IMR-90 (cell line): ENCODE data around the gene ZNF775. TPM values are rescaled to one million over a fixed set of nuclear protein-coding genes. Genes with fewer than 3 reads are reported as not detected.

Experiments
- ATAC-seq: fragments of 200-7000 bp; cut with Tn5 transposase; 2 replicates; pipeline ENCODE4 v1.9.1; 2020; ENCODE audit warnings: low read depth, mild to moderate bottlenecking, moderate library complexity
- BruUV-seq: library from RNA; stranded (reverse); fragments of 400-500 nt; replicated peaks from 2 replicates; lab custom pipeline; 2021; lab: Mats Ljungman, UMichigan
- CTCF ChIA-PET: fragments of 300-600 bp; formaldehyde crosslinking; extraction: SDS; loops from one replicate; lab custom pipeline; 2021; ENCODE audit warnings: antibody characterized with exemption; lab: Yijun Ruan, JAX
- POLR2A ChIA-PET: fragments of 300-600 bp; sonication (Branson Sonifier 250); formaldehyde crosslinking; loops from one replicate; lab custom pipeline; 2022; ENCODE audit warnings: antibody characterized with exemption; ENCODE audit not compliant: unreplicated experiment; lab: Charles Lee
- DNase-seq: peaks from one replicate; pipeline ENCODE4 v3.0.0; 2013
- H2AFZ ChIP-seq: replicated peaks from 2 replicates; pipeline ENCODE3; 2013; ENCODE audit warnings: low read length, mild to moderate bottlenecking; ENCODE audit not compliant: poor library complexity
- H2AK5ac ChIP-seq: 2 replicates; pipeline ENCODE4 v1.6.1; 2013; ENCODE audit warnings: low read depth, low read length, inconsistent platforms
- H2AK9ac ChIP-seq: replicated peaks from 2 replicates; pipeline ENCODE3; 2013; ENCODE audit warnings: mild to moderate bottlenecking, low read depth, low read length, moderate library complexity; ENCODE audit not compliant: poor library complexity
- H2BK120ac ChIP-seq: 2 replicates; pipeline ENCODE4 v1.6.1; 2013; ENCODE audit warnings: low read depth, low read length, inconsistent platforms
- H2BK15ac ChIP-seq: 3 replicates; pipeline ENCODE4 v1.6.1; 2013; ENCODE audit warnings: low read depth, low read length, inconsistent platforms
- H2BK20ac ChIP-seq: 2 replicates; pipeline ENCODE4 v1.6.1; 2013; ENCODE audit warnings: low read depth, mild to moderate bottlenecking, inconsistent platforms, low read length, moderate library complexity
- H2BK5ac ChIP-seq: 2 replicates; pipeline ENCODE4 v1.6.1; 2013; ENCODE audit warnings: mild to moderate bottlenecking, low read depth, low read length, inconsistent platforms; ENCODE audit not compliant: poor library complexity, severe bottlenecking
- H3K14ac ChIP-seq: replicated peaks from 2 replicates; pipeline ENCODE4 v1.6.1; 2013; ENCODE audit warnings: low read depth, low read length, inconsistent platforms
- H3K18ac ChIP-seq: 2 replicates; pipeline ENCODE4 v1.6.1; 2013; ENCODE audit warnings: low read depth, low read length, control low read depth
- H3K23ac ChIP-seq: 2 replicates; pipeline ENCODE4 v1.6.1; 2013; ENCODE audit warnings: low read depth, low read length, inconsistent platforms
- H3K27ac ChIP-seq: 2 replicates; pipeline ENCODE4 v1.5.1; 2013; ENCODE audit warnings: mild to moderate bottlenecking, control low read depth, low read length; ENCODE audit not compliant: insufficient read depth
- H3K27me3 ChIP-seq: 2 replicates; pipeline ENCODE4 v1.6.1; 2013; ENCODE audit warnings: low read length; ENCODE audit not compliant: control insufficient read depth, insufficient read depth
- H3K36me3 ChIP-seq: 2 replicates; pipeline ENCODE4 v1.6.1; 2013; ENCODE audit warnings: low read length, mixed read lengths; ENCODE audit not compliant: control insufficient read depth, insufficient read depth
- H3K4ac ChIP-seq: 2 replicates; pipeline ENCODE4 v1.6.1; 2013; ENCODE audit warnings: low read depth, low read length, inconsistent platforms
- H3K4me1 ChIP-seq: 2 replicates; pipeline ENCODE4 v1.6.1; 2013; ENCODE audit warnings: low read length, mixed read lengths; ENCODE audit not compliant: control insufficient read depth, insufficient read depth
- H3K4me2 ChIP-seq: 2 replicates; pipeline ENCODE4 v1.6.1; 2013; ENCODE audit warnings: low read depth, mild to moderate bottlenecking, control low read depth, low read length, moderate library complexity
- H3K4me3 ChIP-seq: 2 replicates; pipeline ENCODE4 v1.5.1; 2013; ENCODE audit warnings: low read depth, mild to moderate bottlenecking, control low read depth, low read length, moderate library complexity; ENCODE audit not compliant: insufficient read depth
- H3K56ac ChIP-seq: 2 replicates; pipeline ENCODE4 v1.6.1; 2013; ENCODE audit warnings: low read length, inconsistent platforms; ENCODE audit not compliant: insufficient read depth; ENCODE audit errors: extremely low read depth
- H3K79me1 ChIP-seq, 2 experiments: 2 replicates each; pipeline ENCODE4 v1.6.1; 2013; ENCODE audit warnings: low read length in 2 of 2, inconsistent platforms in 1 of 2, low read depth in 1 of 2
- H3K9ac ChIP-seq: 2 replicates; pipeline ENCODE4 v1.6.1; 2013; ENCODE audit warnings: low read depth, low read length, control low read depth
- H3K9me1 ChIP-seq: 2 replicates; pipeline ENCODE4 v1.6.1; 2013; ENCODE audit warnings: low read length, inconsistent platforms; ENCODE audit not compliant: insufficient read depth
- H3K9me3 ChIP-seq: 2 replicates; pipeline ENCODE4 v1.6.1; 2013; ENCODE audit warnings: low read length; ENCODE audit not compliant: control insufficient read depth, insufficient read depth
- H4K20me1 ChIP-seq: 2 replicates; pipeline ENCODE4 v1.6.1; 2013; ENCODE audit warnings: low read length, inconsistent platforms; ENCODE audit not compliant: insufficient read depth
- H4K5ac ChIP-seq: 2 replicates; pipeline ENCODE4 v1.6.1; 2013; ENCODE audit warnings: mild to moderate bottlenecking, low read depth, low read length, control low read depth
- H4K8ac ChIP-seq, 2 experiments: 2 replicates each; pipeline ENCODE4 v1.6.1; 2013; ENCODE audit warnings: low read depth in 2 of 2, low read length in 2 of 2, control low read depth in 1 of 2, inconsistent platforms in 1 of 2
- H4K91ac ChIP-seq: 2 replicates; pipeline ENCODE4 v1.6.1; 2013; ENCODE audit warnings: low read depth, low read length, inconsistent platforms; ENCODE audit not compliant: insufficient read depth
- BHLHE40 ChIP-seq: fragments of 150-350 bp; IDR thresholded peaks from 2 replicates; pipeline ENCODE4 v1.6.1; 2016; ENCODE audit warnings: mild to moderate bottlenecking, low read depth, low read length
- SMC3 ChIP-seq: fragments of 150-350 bp; IDR thresholded peaks from 2 replicates; pipeline ENCODE4 v1.6.1; 2016; ENCODE audit warnings: low read depth, mild to moderate bottlenecking, antibody characterized with exemption, low read length, moderate library complexity
- WGBS, 2 experiments: methylation state at CpG; one replicate each; pipeline versions ENCODE4 v1.1.5 to v1.1.7; 2013; ENCODE audit warnings: missing lambda C conversion rate in 2 of 2; ENCODE audit not compliant: insufficient read length in 1 of 2; ENCODE audit errors: extremely low coverage in 2 of 2; 5-methylcytosine and 5-hydroxymethylcytosine counted together
- dilution Hi-C: fragments of 300-500 bp; cut with HindIII; formaldehyde crosslinking; loops from one replicate; pipeline ENCODE4 v1.14.3; 2018; ENCODE audit warnings: low sequenced_read_pairs; ENCODE audit not compliant: unreplicated experiment
- in situ Hi-C: fragments of 300-500 bp; cut with MboI; formaldehyde crosslinking; loops from 3 replicates; pipeline ENCODE4 v1.14.3; 2019; ENCODE audit warnings: low sequenced_read_pairs, inconsistent platforms, mixed read lengths
- intact Hi-C: fragments of 100-400 bp; cut with micrococcal nuclease; formaldehyde crosslinking; loops from 2 replicates; pipeline ENCODE4 v1.10.0; 2022
- polyA plus RNA-seq, 3 experiments: library from polyadenylated mRNA; depleted of rRNA; stranded (reverse); fragments of >200 nt; gene quantifications; 2 replicates each; pipeline ENCODE4 v1.2.3, GENCODE V29; 2012; ENCODE audit warnings: low replicate concordance in 1 of 3
- total RNA-seq: library from RNA; depleted of rRNA; stranded (reverse); fragments of >200 nt; gene quantifications from 2 replicates; pipeline ENCODE4 v1.2.3, GENCODE V29; 2012
- TF ChIP-seq, protein P1 (sequence below): fragments of 150-350 bp; IDR thresholded peaks from 2 replicates; pipeline ENCODE4 v1.6.1; 2017; ENCODE audit warnings: mild to moderate bottlenecking, antibody characterized with exemption, low read length, low read depth
- TF ChIP-seq, protein P2 (sequence below): fragments of 150-350 bp; IDR thresholded peaks from 2 replicates; pipeline ENCODE4 v1.6.1; 2016; ENCODE audit warnings: low read depth, mild to moderate bottlenecking, low read length, moderate library complexity, borderline replicate concordance

Gene ZNF775
- total and polyA plus RNA-seq, 2 of the 4 experiments (the other 2 are of a cell fraction) = 1.4 to 2.6 TPM

DNA sequence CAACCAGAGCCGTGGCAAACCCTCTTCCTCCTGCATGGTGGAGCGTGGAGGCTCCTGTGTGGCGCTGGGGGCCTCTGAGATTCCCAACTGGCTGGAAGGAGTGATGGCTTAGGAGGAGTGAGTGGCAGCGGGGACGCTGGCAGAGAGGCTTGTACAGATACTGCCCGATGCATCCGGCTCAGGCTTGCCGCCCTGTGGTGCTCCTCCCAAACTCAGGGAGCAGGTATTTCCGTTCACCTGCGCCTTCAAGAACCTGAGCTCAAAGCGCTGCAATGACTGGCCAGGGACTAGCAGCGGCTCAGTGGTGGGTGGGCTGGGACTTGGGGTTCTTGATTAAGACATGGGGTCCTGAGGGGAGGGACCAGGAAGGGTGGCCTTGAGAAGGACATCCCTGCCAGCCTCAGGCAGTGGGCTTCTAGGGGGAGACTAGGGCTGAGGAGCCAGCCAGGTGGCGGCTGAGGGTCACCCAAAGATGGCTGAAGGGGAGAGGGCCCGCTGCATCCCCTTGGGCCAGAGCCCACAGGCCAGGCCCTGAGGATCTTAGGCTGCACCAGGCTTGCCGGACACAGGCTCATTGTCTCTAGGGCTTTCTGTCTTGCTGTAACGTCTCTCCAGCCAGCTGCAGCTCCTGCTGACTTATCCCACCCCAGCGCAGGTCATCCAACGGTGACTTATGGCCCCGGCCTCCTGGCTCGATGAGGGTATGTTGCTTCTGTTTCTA lies 3.2 kb downstream of the ZNF775 start:
- H3K4me1 ChIP-seq = peaks cover 10% of the 10 kb centered on the region
- in situ Hi-C loops (no loop called here), dilution Hi-C loops (no loop called here), intact Hi-C loops (no loop called here)
- no peaks in the 10 kb centered on the region for H3K27me3 ChIP-seq
- no peak overlapping the region for H3K9ac ChIP-seq
- no peak overlapping the region for H3K56ac ChIP-seq
- no peak overlapping the region for H2AFZ ChIP-seq
- H2BK120ac ChIP-seq = no peak overlapping the region
- H3K14ac ChIP-seq = no peak overlapping the region
- H2AK9ac ChIP-seq = peak overlapping the region; percentile 67
- 100% methylated on average over 1 of the region's 20 CpGs; no CpG with 5 or more reads in 1 of the 2 experiments for WGBS, 2 experiments
- peaks cover 2% of the 10 kb centered on the region; the same call in 1 of the 2 replicates for H3K36me3 ChIP-seq
- no peak overlapping the region for H3K18ac ChIP-seq
- peaks cover 7% of the 10 kb centered on the region; the same call in 1 of the 2 replicates for H4K20me1 ChIP-seq
- no peak overlapping the region for H3K4me2 ChIP-seq
- peaks cover 14% of the 10 kb centered on the region; the same call in 1 of the 2 replicates for H3K9me1 ChIP-seq
- peaks cover 21 to 46% of the 10 kb centered on the region in 2 experiments for H3K79me1 ChIP-seq
- no peak overlapping the region for H2BK5ac ChIP-seq
- no peak overlapping the region for H2BK15ac ChIP-seq
- no peaks in the 10 kb centered on the region for H3K9me3 ChIP-seq
- ChIA-PET CTCF (no interaction called here), POLR2A (no interaction called here)
- H2AK5ac ChIP-seq = no peak overlapping the region
- TF ChIP-seq SMC3 (no peak), BHLHE40 (no peak)
- TF ChIP-seq, protein P1, sequence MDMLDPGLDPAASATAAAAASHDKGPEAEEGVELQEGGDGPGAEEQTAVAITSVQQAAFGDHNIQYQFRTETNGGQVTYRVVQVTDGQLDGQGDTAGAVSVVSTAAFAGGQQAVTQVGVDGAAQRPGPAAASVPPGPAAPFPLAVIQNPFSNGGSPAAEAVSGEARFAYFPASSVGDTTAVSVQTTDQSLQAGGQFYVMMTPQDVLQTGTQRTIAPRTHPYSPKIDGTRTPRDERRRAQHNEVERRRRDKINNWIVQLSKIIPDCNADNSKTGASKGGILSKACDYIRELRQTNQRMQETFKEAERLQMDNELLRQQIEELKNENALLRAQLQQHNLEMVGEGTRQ = no peak
- TF ChIP-seq, protein P2, sequence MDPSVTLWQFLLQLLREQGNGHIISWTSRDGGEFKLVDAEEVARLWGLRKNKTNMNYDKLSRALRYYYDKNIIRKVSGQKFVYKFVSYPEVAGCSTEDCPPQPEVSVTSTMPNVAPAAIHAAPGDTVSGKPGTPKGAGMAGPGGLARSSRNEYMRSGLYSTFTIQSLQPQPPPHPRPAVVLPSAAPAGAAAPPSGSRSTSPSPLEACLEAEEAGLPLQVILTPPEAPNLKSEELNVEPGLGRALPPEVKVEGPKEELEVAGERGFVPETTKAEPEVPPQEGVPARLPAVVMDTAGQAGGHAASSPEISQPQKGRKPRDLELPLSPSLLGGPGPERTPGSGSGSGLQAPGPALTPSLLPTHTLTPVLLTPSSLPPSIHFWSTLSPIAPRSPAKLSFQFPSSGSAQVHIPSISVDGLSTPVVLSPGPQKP = no peak
- DNase-seq (no peak), ATAC-seq (no peak)
- H3K4ac ChIP-seq = no peak overlapping the region
- H3K23ac ChIP-seq = no peak overlapping the region
- no peak overlapping the region for H4K5ac ChIP-seq
- no peak overlapping the region for H3K27ac ChIP-seq
- H4K91ac ChIP-seq = no peak overlapping the region
- no peak overlapping the region for H4K8ac ChIP-seq
- BruUV-seq = no TSS peak
- H2BK20ac ChIP-seq = no peak overlapping the region
- no peak overlapping the region for H3K4me3 ChIP-seq
